Sigmoid colon (tissue), 4 donors: ENCODE data around the gene FOLR2.

Experiments
- EP300 ChIP-seq, 4 donors: sonication (generic); formaldehyde crosslinking; IDR thresholded peaks; one replicate each; pipeline ENCODE4 v1.6.1; 2017; ENCODE audit warnings: antibody characterized with exemption in 4 of 4
- TF ChIP-seq, protein P1 (sequence below), 4 experiments: fragments of 450-650 bp in 3 of 4; fragments of 200-600 bp in 1 of 4; IDR thresholded peaks; one replicate each; pipeline ENCODE4 v1.5.1; 2016 to 2019; ENCODE audit warnings: antibody characterized with exemption in 4 of 4, mild to moderate bottlenecking in 3 of 4, moderate library complexity in 2 of 4

DNA sequence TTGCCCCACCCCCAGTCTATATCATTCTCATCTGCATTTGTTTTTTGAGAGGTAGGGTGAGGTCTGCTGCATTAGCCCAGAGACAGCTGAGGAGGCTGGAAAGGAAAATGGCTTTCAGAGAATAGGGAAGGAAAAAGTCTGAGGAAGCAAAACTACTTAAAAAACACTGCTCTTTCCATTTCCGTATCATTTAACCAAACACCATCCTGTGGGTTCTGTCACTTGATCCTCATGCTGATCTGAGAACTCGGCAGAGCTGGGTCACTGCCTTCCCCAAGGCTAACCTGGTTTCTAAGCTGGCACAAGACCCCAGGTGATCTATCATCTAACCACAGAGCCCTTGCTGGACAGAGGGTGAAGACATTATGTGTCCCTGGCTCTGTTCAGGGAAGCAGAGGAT, 1.2 kb downstream of the FOLR2 start:
- TF ChIP-seq, protein P1, sequence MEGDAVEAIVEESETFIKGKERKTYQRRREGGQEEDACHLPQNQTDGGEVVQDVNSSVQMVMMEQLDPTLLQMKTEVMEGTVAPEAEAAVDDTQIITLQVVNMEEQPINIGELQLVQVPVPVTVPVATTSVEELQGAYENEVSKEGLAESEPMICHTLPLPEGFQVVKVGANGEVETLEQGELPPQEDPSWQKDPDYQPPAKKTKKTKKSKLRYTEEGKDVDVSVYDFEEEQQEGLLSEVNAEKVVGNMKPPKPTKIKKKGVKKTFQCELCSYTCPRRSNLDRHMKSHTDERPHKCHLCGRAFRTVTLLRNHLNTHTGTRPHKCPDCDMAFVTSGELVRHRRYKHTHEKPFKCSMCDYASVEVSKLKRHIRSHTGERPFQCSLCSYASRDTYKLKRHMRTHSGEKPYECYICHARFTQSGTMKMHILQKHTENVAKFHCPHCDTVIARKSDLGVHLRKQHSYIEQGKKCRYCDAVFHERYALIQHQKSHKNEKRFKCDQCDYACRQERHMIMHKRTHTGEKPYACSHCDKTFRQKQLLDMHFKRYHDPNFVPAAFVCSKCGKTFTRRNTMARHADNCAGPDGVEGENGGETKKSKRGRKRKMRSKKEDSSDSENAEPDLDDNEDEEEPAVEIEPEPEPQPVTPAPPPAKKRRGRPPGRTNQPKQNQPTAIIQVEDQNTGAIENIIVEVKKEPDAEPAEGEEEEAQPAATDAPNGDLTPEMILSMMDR (IDR thresholded peaks at IDR 0.05) = no peak
- TF ChIP-seq EP300 (IDR thresholded peaks at IDR 0.05) = no peak
